ENCODE data around the gene TSTD2. TPM values are rescaled to one million over a fixed set of nuclear protein-coding genes. Genes with fewer than 3 reads are reported as not detected.

TSTD2 gene
- total RNA-seq, 1 experiment from 2014 or later: 16.8 TPM

DNA sequence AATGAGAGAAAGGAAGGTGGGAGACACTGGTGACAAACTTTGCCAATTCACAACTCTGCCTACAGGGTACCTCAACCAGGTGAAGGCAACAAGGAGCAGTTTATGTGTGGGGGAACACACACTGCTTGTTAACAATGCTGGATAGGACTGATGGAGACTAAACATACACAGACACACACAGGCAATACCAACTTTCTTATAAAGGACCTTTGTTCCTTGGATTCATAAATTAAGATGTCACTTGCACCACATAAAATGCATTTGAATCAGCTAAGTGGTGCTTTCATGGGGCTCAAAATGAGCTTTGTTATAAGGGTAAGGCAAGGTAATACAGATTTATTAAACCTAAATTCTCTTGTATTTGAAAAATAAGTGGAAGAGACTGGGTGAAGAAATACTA is 4.0 kb downstream of the TSTD2 start:
- Mint-ChIP-seq H3K4me3 (no peak overlapping the region), H3K27ac (peak overlapping the region; percentile 87), H3K27me3 (ENCODE audit: low read depth) (no peaks in the 10 kb centered on the region), H3K36me3 (peaks cover 19% of the 10 kb centered on the region), H3K4me1 (peaks cover 26% of the 10 kb centered on the region), H3K9me3 (peaks cover 1% of the 10 kb centered on the region)
- DNase-seq (ENCODE audit: low spot score) (no peak), ATAC-seq (no peak)
- CTCF ChIA-PET: interaction anchor here (1.0 to 1.5 kb wide), 2 partner anchors 142 to 267 kb away, joined by 3 read pairs; no protein-coding TSS in a partner anchor
- POLR2A ChIA-PET: no interaction called here
- no peak for TF ChIP-seq JAZF1 (CRISPR knock-in tag; IDR thresholded peaks at IDR 0.05)
- TF ChIP-seq ZNF423 (CRISPR knock-in tag; IDR thresholded peaks at IDR 0.05): no peak
- TF ChIP-seq ZBTB21 (CRISPR knock-in tag; IDR thresholded peaks at IDR 0.05; ENCODE audit: borderline replicate concordance): no peak
- TF ChIP-seq, protein P1, sequence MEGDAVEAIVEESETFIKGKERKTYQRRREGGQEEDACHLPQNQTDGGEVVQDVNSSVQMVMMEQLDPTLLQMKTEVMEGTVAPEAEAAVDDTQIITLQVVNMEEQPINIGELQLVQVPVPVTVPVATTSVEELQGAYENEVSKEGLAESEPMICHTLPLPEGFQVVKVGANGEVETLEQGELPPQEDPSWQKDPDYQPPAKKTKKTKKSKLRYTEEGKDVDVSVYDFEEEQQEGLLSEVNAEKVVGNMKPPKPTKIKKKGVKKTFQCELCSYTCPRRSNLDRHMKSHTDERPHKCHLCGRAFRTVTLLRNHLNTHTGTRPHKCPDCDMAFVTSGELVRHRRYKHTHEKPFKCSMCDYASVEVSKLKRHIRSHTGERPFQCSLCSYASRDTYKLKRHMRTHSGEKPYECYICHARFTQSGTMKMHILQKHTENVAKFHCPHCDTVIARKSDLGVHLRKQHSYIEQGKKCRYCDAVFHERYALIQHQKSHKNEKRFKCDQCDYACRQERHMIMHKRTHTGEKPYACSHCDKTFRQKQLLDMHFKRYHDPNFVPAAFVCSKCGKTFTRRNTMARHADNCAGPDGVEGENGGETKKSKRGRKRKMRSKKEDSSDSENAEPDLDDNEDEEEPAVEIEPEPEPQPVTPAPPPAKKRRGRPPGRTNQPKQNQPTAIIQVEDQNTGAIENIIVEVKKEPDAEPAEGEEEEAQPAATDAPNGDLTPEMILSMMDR (IDR thresholded peaks at IDR 0.05): no peak
- TF ChIP-seq ZNF232 (CRISPR knock-in tag; IDR thresholded peaks at IDR 0.05): no peak
- TF ChIP-seq HMGA2 (CRISPR knock-in tag; IDR thresholded peaks at IDR 0.05): no peak
- TF ChIP-seq CBFB (CRISPR knock-in tag; IDR thresholded peaks at IDR 0.05; ENCODE audit: low read depth): no peak
- no peak for TF ChIP-seq EMX1 (CRISPR knock-in tag; IDR thresholded peaks at IDR 0.05)
- TF ChIP-seq FOXJ3 (CRISPR knock-in tag; IDR thresholded peaks at IDR 0.05; ENCODE audit: borderline replicate concordance): no peak
- TF ChIP-seq FOXP1 (CRISPR knock-in tag; IDR thresholded peaks at IDR 0.05; ENCODE audit: borderline replicate concordance): no peak
- TF ChIP-seq ZNF121 (CRISPR knock-in tag; IDR thresholded peaks at IDR 0.05): no peak

GRCh38 chr9:97628668-97629067 is 4.5 kb downstream of the TSTD2 start:
- peaks cover 6% of the 10 kb centered on the region for H3K9me3 Mint-ChIP-seq
- ChIA-PET POLR2A (no interaction called here), CTCF (interaction anchor here (1.0 to 1.5 kb wide), 2 partner anchors 142 to 267 kb away, joined by 3 read pairs; no protein-coding TSS in a partner anchor)
- DNase-seq (ENCODE audit: low spot score): peak; percentile 17
- peaks cover 25% of the 10 kb centered on the region for H3K4me1 Mint-ChIP-seq
- H3K27me3 Mint-ChIP-seq (ENCODE audit: low read depth): no peaks in the 10 kb centered on the region
- TF ChIP-seq, protein P2, sequence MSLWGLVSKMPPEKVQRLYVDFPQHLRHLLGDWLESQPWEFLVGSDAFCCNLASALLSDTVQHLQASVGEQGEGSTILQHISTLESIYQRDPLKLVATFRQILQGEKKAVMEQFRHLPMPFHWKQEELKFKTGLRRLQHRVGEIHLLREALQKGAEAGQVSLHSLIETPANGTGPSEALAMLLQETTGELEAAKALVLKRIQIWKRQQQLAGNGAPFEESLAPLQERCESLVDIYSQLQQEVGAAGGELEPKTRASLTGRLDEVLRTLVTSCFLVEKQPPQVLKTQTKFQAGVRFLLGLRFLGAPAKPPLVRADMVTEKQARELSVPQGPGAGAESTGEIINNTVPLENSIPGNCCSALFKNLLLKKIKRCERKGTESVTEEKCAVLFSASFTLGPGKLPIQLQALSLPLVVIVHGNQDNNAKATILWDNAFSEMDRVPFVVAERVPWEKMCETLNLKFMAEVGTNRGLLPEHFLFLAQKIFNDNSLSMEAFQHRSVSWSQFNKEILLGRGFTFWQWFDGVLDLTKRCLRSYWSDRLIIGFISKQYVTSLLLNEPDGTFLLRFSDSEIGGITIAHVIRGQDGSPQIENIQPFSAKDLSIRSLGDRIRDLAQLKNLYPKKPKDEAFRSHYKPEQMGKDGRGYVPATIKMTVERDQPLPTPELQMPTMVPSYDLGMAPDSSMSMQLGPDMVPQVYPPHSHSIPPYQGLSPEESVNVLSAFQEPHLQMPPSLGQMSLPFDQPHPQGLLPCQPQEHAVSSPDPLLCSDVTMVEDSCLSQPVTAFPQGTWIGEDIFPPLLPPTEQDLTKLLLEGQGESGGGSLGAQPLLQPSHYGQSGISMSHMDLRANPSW (CRISPR knock-in tag; conservative IDR thresholded peaks at IDR 0.05; ENCODE audit: low read depth): no peak
- TF ChIP-seq, protein P3, sequence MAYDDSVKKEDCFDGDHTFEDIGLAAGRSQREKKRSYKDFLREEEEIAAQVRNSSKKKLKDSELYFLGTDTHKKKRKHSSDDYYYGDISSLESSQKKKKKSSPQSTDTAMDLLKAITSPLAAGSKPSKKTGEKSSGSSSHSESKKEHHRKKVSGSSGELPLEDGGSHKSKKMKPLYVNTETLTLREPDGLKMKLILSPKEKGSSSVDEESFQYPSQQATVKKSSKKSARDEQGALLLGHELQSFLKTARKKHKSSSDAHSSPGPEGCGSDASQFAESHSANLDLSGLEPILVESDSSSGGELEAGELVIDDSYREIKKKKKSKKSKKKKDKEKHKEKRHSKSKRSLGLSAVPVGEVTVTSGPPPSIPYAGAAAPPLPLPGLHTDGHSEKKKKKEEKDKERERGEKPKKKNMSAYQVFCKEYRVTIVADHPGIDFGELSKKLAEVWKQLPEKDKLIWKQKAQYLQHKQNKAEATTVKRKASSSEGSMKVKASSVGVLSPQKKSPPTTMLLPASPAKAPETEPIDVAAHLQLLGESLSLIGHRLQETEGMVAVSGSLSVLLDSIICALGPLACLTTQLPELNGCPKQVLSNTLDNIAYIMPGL (CRISPR knock-in tag; IDR thresholded peaks at IDR 0.05): no peak
- TF ChIP-seq, protein P4, sequence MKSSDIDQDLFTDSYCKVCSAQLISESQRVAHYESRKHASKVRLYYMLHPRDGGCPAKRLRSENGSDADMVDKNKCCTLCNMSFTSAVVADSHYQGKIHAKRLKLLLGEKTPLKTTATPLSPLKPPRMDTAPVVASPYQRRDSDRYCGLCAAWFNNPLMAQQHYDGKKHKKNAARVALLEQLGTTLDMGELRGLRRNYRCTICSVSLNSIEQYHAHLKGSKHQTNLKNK (CRISPR knock-in tag; IDR thresholded peaks at IDR 0.05): no peak
- no peak for TF ChIP-seq PRRX2 (CRISPR knock-in tag; IDR thresholded peaks at IDR 0.05)
- TF ChIP-seq, protein P5, sequence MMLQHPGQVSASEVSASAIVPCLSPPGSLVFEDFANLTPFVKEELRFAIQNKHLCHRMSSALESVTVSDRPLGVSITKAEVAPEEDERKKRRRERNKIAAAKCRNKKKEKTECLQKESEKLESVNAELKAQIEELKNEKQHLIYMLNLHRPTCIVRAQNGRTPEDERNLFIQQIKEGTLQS (CRISPR knock-in tag; conservative IDR thresholded peaks at IDR 0.05): no peak
- no peak for TF ChIP-seq ZBTB21 (CRISPR knock-in tag; IDR thresholded peaks at IDR 0.05; ENCODE audit: borderline replicate concordance)
- no peak for TF ChIP-seq HMGA2 (CRISPR knock-in tag; IDR thresholded peaks at IDR 0.05)
- TF ChIP-seq SP1 (CRISPR knock-in tag; conservative IDR thresholded peaks at IDR 0.05): no peak
- peaks cover 24% of the 10 kb centered on the region for H3K36me3 Mint-ChIP-seq
- ATAC-seq: no peak
- peak overlapping the region; percentile 87 for H3K27ac Mint-ChIP-seq
- no peak overlapping the region for H3K4me3 Mint-ChIP-seq
